NCI-H146 (cell line): ENCODE measurements around the gene NFILZ.

Experiments used
- DNase-seq: peaks from one replicate; lab custom pipeline; 2025; lab: John Stamatoyannopoulos, UW

Gene NFILZ

GRCh38 chr19:8629996-8630683 lies at the start of gene NFILZ:
TSS of gene NFILZ (plus strand) at chr19:8630633. CDS start at chr19:8676766, 46,133 bp downstream.
- DNase-seq: no peak

- peak; percentile 43 for DNase-seq
Observed at GRCh38 chr19:8580710-8581281, 49.6 kb upstream of the NFILZ start.

GRCh38 chr19:8584965-8585893 lies 45.2 kb upstream of the NFILZ start:
- no peak for DNase-seq

GRCh38 chr19:8585894-8586750 lies 44.3 kb upstream of the NFILZ start:
- no peak for DNase-seq

DNA sequence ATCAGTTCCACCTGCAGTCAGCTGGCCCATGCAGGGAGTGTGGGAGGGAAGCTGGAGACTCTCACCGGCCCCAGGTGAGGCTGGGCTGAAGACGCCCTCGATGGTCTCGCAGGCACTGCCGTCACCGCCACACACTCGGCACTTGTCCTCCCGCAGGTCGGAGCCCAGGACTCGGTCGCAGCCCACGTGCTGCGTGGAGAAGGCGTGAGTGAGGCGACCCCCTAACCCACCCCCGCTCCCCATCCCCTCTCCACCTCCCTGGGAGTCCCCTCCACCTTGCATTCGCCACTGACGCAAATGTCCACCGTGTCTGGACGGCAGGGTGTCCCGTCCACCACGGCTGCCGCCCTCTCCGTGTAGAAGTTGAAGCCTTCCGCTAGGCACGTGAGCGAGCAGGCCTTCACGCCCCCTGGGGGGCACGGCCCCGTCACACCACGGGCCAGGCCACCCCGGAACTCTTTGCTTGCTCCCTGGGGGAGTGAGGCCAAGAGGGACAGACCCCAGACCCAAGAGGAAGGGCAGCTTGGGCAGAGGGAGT lies 41.2 kb upstream of the NFILZ start:
- no peak for DNase-seq

DNA sequence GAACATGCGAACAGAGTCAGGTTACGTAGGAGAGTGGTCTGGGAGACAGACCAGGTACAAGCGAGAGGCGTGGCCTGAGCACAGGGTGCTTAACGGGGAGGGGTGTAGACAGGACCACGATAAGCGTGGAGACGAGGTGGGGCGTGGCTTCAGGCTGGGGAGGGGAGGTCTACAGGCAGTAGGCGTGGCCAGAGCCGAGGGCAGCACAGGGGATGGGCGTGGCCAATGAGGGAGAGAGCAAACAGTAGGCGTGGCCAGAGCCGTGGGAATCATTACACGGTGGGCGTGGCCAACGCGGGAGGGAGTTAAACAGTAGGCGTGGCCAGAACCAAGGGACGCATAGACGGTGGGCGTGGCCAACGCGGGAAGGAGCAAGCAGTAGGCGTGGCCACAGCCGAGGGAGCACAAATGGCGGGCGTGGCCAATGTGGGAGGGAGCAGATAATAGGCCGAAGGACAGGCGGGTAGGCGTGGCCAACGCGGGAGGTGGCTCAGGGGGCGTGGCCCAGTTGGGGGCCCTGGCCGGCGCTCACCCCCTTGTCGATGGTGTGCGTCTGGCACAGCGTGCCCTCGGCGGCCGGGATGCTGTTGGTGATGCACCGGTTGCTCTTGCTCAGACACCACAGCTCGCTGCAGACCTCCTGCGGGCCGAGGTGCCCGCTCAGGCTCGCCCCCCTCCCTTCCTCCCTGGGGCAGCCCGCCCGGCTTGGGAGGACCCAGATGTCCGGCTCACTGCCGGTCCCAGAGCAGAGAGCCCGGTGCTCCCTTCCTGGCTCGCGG lies 38.0 kb upstream of the NFILZ start:
- no peak for DNase-seq

DNA sequence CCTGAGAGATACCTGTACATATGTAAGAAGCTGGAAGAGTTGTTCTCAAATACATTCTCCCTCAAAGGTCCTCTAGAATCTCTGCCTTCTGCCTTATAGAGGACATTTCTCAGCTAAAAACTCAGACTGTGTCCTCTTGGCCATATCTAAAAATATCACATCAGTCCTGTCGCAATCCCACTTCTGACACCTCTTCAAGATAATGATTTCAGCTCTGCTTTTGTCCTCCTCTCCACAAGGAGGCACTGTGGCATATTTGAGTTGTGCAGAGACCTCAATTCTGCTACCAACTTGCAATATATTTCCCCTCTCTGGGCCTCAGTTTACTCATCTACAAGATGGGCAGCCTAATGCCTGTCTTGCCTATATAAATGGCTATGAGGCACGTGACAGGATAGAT lies 36.5 kb upstream of the NFILZ start:
- no peak for DNase-seq

DNA sequence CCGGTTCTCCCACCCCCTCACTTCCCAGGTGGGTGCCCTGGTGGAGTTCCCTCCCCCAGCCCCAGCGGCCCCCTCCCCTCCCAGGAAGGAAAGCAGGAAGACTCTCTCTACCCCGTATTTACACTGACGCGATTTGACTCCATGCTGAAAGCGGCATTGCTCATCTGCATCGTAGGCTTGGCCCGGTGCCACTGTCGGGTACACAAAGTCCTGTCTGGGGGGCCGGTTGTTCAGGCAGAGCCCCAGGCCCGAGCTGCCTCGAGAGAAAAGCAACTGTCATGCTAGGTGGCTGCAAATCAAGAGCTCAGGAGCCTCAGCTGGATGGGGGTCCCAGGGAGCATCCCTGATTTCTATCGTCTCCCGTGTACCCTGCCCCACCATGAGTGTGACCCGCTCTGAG lies 34.8 kb upstream of the NFILZ start:
- DNase-seq: no peak

- no peak for DNase-seq
Observed at GRCh38 chr19:8596168-8596567, 34.3 kb upstream of the NFILZ start.

DNA sequence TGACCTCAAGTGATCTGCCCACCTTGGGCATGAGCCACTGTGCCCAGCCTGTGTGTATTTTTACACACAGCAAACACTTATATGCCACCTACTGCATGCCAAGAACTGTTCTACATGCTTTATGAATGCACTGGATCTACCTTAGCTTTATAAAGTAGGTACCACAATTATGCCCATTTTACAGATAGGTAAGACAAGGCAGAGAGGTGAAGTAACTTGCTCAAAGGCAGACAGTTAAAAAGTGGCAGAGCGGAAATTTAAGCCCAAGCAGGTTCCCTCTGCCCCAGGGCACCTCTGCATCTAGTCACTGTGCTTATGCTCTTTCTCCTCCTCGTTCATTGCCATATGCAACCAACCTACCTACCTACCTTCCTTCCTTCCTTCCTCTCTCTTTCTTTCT lies 30.4 kb upstream of the NFILZ start:
- DNase-seq: no peak

GRCh38 chr19:8600816-8601215 lies 29.6 kb upstream of the NFILZ start:
- no peak for DNase-seq

DNA sequence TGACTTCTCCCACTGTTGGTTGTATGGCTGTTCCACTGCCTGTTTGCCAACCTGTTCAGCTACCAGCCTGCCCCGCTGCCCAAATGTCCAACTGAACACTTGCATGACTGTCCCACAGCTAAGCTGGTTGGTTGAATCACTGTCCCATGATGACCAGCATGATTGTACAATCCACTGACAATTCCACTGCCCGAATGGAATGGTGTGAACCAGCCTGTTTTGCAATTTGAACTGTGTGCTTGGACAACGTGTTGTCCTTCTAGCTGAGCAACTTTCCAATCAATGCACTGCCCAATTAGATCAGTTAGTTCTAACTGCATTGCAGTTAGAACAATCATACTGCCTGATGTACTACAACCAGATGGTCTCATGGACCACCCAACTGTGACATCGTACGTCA lies 28.6 kb upstream of the NFILZ start:
- DNase-seq: no peak

DNA sequence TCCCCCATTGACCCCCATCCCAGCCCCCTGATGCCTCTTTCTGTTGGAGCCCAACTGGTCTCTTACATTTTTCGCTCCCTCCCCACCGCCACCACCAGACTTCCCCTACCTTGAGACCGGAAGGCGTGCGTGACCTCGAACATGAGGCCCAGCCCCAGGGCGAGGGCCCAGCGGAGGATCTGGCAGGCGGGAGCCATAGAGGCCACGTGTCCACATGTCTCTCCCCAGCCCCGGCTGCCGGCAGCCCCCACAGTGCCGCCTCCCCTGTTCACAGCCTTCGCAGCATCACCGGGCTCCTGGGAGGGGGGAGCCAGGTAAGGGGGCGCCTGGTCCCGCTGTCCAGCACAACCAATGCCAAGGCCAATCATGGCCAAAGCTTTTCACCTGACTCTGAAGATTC lies 24.9 kb upstream of the NFILZ start:
- no peak for DNase-seq

DNA sequence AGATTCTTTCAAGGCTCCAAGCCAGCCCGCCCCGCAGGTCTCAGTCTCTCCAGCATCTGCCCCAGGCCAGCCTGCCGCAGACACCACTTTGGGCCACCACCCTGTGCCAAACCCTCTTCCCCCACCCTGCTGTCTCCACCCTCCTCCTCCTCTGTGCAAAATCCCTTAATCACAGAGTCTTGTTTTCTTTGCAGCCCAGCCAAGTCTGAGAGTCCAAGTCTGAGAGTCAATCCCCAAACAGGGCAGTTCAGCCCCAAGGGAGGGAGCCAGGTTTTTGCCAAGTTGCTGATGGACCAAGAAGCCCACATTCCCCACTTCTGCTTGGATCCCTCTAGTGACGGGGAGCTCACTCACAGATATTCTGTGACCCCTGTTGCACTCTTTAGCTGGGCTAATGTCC lies 23.0 kb upstream of the NFILZ start:
- DNase-seq: no peak

DNA sequence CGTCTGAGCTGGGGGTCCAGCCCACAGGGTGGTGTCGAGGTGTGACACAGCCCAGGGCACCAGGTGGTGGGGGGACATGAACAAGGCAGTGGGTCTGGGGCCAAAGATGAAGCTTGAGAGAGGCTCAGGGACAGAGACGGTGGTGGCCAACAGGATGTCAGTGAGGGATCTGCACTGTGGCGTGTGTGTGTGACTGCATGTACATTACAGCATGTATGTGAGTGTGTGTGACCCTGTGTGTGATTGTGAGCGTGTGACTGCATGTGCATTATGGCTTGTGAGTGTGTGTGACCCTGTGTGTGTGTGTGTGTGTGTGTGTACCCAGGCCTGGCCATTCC lies 21.5 kb upstream of the NFILZ start:
- no peak for DNase-seq

DNA sequence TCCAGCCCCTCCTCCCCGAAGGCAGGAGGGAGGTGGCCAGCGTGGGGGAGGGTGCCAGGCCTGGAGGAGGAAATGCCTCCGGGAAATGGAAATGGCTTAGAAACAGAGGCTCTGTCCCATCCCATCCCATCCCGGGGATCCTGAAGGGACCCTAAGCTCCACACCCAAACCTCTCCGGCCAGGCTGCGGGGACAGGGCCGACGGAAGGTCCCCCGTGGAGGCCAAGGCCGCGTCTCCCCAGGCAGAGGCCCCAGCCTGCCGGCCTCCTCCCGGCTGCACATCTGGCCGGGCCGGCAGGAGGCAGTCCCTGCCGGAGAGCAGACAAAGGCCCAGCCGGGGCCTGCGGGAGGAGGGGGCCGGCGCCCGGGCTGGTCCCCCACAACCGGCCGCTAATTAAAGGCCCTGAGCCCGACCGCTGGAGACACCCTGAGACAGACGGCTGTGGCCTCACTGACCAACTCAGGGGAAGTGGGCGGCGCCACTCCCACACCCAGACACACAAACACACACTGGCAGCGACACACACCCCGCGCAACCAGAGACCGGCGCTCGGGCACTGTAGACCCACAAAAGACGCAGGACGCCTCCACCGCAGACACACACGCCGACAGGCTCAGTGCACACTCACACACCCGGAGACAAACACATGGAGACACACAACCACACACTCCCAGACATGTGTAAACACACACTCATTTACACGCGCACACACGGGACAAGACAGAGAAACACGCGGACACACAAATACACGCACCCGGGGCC lies 21.0 kb upstream of the NFILZ start:
- DNase-seq: no peak

GRCh38 chr19:8610041-8610935 lies 20.1 kb upstream of the NFILZ start, which contains the start of gene ADAMTS10:
TSS of gene ADAMTS10 (minus strand) at chr19:8610715. CDS start at chr19:8605710, 5,005 bp downstream.
- DNase-seq: no peak

GRCh38 chr19:8610936-8611300 lies 19.5 kb upstream of the NFILZ start:
- no peak for DNase-seq

GRCh38 chr19:8611391-8611876 lies 19.0 kb upstream of the NFILZ start:
- no peak for DNase-seq
